ENCODE results near the gene SULT1E1.

DNA sequence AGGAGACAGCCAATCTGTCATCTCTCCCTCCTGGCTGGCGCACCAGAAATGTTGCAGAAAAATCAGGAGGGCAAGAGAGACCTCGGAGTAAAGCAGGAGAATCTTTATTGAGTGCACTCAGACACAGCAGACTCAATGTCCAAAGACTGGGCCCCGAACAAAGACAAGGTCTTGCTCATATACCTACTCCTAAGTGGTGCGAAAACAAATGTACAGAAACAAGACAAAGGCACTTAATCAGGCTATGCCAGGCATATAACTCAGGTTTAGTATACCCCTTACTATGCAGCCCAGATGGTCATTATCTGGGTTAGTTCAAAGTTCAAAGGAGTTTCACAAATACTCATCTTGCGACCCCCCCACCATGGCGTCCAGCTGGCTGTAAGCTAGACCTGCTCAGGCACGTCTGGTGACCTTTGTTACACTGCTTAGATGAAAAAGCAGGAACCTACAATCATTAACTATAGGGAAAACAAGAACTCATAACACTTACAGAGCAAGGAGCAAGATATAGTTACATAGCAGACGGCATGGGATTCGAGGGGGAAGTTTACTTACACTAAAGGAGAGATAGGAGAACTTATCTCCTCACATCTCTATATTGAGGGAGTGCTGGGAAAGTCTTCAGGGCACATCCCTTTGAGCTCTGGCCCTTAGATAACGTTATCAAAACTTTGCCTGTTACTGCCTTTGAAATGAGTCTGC lies 27.5 kb downstream of the SULT1E1 start:
- TF ChIP-seq, protein P1, sequence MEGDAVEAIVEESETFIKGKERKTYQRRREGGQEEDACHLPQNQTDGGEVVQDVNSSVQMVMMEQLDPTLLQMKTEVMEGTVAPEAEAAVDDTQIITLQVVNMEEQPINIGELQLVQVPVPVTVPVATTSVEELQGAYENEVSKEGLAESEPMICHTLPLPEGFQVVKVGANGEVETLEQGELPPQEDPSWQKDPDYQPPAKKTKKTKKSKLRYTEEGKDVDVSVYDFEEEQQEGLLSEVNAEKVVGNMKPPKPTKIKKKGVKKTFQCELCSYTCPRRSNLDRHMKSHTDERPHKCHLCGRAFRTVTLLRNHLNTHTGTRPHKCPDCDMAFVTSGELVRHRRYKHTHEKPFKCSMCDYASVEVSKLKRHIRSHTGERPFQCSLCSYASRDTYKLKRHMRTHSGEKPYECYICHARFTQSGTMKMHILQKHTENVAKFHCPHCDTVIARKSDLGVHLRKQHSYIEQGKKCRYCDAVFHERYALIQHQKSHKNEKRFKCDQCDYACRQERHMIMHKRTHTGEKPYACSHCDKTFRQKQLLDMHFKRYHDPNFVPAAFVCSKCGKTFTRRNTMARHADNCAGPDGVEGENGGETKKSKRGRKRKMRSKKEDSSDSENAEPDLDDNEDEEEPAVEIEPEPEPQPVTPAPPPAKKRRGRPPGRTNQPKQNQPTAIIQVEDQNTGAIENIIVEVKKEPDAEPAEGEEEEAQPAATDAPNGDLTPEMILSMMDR (IDR thresholded peaks at IDR 0.05 in 8 of 11, conservative IDR thresholded peaks at IDR 0.05 in 3 of 11): no peak
- no peak for TF ChIP-seq POLR2A (IDR thresholded peaks at IDR 0.05)
- no peak for TF ChIP-seq POLR2AphosphoS5 (IDR thresholded peaks at IDR 0.05)

Measured in spleen (tissue), 7 donors.